ENCODE results near the gene PLCL2.

PLCL2 gene

GRCh38 chr3:16865335-16865734, 19.4 kb upstream of the PLCL2 start:
- no peak for DNase-seq (ENCODE audit: low read depth)
- TF ChIP-seq, protein P1, sequence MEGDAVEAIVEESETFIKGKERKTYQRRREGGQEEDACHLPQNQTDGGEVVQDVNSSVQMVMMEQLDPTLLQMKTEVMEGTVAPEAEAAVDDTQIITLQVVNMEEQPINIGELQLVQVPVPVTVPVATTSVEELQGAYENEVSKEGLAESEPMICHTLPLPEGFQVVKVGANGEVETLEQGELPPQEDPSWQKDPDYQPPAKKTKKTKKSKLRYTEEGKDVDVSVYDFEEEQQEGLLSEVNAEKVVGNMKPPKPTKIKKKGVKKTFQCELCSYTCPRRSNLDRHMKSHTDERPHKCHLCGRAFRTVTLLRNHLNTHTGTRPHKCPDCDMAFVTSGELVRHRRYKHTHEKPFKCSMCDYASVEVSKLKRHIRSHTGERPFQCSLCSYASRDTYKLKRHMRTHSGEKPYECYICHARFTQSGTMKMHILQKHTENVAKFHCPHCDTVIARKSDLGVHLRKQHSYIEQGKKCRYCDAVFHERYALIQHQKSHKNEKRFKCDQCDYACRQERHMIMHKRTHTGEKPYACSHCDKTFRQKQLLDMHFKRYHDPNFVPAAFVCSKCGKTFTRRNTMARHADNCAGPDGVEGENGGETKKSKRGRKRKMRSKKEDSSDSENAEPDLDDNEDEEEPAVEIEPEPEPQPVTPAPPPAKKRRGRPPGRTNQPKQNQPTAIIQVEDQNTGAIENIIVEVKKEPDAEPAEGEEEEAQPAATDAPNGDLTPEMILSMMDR (IDR thresholded peaks at IDR 0.05; ENCODE audit: low read length, missing control alignments) = no peak
- H3K4me3 ChIP-seq (replicated peaks; ENCODE audit: low read depth, low read length) = no peak overlapping the region

- peak; percentile 31 for DNase-seq (ENCODE audit: low read depth)
- TF ChIP-seq, protein P1 (IDR thresholded peaks at IDR 0.05; ENCODE audit: low read length, missing control alignments) = no peak
These were observed 18.2 kb upstream of the PLCL2 start for GRCh38 chr3:16866571-16866970.

DNA sequence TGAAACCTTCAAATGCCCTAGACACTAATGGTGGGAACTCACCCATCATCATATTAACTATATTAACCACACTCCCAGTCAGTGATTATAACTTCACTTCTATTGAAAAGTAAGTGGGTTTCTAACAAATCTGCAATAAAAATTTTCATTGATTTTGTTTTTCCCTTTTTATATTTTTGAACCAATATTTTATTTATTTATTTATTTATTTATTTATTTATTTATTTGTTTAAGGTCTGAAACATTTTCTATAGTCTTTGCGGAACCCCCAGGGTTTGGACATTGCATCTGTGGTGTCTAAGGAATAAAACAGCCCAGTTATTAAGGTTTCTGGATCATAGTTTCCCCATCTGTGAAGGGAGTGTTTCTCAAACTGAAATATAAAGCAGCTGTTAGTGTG, 16.2 kb upstream of the PLCL2 start:
- DNase-seq (ENCODE audit: low read depth) = no peak
- TF ChIP-seq, protein P1 (IDR thresholded peaks at IDR 0.05; ENCODE audit: low read length, missing control alignments) = no peak
- H3K4me3 ChIP-seq (replicated peaks; ENCODE audit: low read depth, low read length) = no peak overlapping the region

More at GRCh38 chr3:16866571-16866970, 18.2 kb upstream of the PLCL2 start:
- no peak overlapping the region for H3K4me3 ChIP-seq (replicated peaks; ENCODE audit: low read depth, low read length)

DNA sequence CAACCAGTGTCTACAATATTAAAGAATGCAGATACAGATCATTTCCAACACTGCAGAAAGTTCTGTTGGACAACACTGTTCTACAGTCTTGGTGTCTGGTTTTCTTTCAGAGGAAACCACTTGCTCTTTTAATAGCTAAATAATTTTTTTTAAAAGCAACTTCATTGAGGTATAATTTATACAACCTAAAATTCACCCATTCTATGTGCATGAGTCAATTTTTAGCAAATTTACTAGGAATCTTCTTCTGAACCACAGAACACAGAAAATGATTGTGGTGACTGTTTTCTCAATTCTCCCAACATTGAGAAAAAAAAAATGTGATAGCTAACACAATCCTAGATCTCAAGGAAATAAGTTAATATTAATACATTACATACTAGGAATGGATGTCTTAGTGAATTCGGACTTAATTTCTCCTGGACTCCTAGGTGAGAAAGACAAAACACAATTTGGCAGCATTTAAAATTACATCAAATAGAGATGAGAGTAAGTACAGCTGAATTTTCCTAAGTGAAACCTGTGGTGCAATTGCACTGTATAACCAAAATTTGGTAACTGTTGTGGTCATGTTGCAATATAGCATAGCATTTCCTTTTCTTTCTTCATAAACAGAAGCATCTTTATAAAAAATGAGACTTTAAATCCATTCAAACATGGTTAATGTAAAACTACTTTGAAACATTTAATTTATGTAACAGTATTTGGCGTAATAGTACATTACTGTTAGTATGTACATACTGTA, 15.3 kb upstream of the PLCL2 start:
- TF ChIP-seq, protein P1 (IDR thresholded peaks at IDR 0.05; ENCODE audit: low read length, missing control alignments) = no peak
- no peak overlapping the region for H3K4me3 ChIP-seq (replicated peaks; ENCODE audit: low read depth, low read length)
- DNase-seq (ENCODE audit: low read depth) = no peak

- TF ChIP-seq, protein P1 (IDR thresholded peaks at IDR 0.05; ENCODE audit: low read length, missing control alignments) = peak; percentile 9
- DNase-seq (ENCODE audit: low read depth) = peak; percentile 68
- H3K4me3 ChIP-seq (replicated peaks; ENCODE audit: low read depth, low read length) = peak overlapping the region; percentile 15
These were observed 12.6 kb upstream of the PLCL2 start for GRCh38 chr3:16871915-16872842.

GRCh38 chr3:16873872-16874271, 10.9 kb upstream of the PLCL2 start:
- TF ChIP-seq, protein P1 (IDR thresholded peaks at IDR 0.05; ENCODE audit: low read length, missing control alignments) = no peak
- no peak for DNase-seq (ENCODE audit: low read depth)
- H3K4me3 ChIP-seq (replicated peaks; ENCODE audit: low read depth, low read length) = no peak overlapping the region
